NOMO-1 (cell line): ENCODE measurements around the gene ZBTB6.

Experiments
- DNase-seq, 2 experiments: peaks; one replicate each; lab custom pipeline; 2025; ENCODE audit not compliant: unreplicated experiment in 2 of 2; lab: John Stamatoyannopoulos, UW

Gene ZBTB6

GRCh38 chr9:122912964-122913673 is at the start of gene ZBTB6:
TSS of gene ZBTB6 (minus strand) at chr9:122913323. CDS start at chr9:122912072, 1,251 bp downstream.
- DNase-seq = peak; percentile 67 to 71

DNA sequence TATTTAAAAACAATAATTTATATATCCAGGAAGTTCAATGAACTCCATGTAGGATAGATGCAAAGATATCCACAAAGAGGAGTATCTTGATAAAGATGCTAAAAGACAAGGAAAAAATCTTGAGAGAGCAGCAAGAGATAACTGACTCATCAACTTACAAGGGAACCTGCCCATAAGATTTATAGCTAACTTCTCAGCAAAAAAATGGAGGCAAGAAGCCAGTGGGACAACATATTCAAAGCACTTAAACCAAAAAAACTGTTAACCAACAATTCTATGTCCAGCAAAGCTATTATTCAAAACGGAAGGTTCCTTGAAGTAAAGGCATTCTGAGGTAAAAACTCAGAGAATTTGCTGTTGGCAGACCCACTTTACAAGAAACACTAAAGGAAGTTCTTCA is 48.0 kb upstream of the ZBTB6 start:
- DNase-seq = no peak

DNA sequence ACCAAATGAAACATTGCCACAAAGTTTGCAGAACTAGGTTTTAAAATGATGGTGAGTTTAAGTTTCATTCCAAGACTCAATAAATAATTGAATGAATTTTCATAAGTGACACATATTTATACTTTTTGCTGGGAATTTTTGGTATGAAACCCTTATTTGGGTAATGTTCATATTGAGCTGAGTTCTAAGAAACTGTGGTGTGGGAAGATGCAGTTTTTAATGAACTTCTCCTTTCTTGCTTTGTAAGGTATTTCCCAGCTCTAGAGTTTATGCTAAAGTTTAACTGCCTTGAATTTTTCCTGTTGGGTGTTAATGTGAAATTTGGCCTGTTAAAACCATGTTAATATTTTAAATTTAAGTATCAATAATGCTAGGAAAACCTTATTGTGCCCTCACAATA is 42.8 kb upstream of the ZBTB6 start:
- DNase-seq = no peak

DNA sequence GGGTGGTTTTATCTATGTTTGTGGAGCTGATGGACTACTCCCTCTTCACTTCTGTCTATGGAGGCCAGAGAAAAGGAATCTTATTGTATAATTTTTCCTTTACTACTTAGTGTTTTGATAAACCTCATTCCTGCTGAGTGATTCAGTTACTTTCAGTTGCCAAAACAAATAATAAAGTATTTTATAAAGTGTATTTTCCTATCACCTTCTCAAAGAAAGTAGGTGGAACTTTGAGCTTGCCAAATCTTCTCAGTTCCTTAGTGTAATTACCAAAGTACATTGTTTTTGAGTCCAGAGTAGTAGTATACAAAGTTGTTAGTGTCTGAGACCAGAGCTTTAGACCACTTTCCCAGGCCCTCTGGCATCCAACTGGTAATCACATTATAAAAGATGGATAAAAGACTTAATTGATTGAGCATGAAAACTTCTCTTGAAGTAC is 41.1 kb upstream of the ZBTB6 start:
- no peak for DNase-seq

DNA sequence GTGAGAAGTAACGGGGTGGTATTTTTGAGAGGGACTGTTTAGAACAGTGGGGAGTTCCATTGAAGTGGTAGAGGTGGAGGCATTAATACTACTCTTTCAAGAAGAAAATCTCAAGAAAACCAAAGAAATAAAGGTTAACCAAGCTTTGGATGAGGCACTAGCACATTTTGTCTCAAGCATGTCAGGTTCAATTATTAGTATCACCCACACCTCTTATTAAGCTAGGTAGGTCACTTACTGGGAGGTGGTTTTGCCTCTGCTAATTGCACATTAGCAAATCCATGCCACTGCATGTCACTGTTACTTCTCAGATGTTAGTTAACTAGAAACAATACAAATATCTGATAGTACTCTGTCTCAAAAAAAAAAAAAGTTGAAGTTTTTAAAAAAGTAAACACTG is 37.9 kb upstream of the ZBTB6 start:
- no peak for DNase-seq

DNA sequence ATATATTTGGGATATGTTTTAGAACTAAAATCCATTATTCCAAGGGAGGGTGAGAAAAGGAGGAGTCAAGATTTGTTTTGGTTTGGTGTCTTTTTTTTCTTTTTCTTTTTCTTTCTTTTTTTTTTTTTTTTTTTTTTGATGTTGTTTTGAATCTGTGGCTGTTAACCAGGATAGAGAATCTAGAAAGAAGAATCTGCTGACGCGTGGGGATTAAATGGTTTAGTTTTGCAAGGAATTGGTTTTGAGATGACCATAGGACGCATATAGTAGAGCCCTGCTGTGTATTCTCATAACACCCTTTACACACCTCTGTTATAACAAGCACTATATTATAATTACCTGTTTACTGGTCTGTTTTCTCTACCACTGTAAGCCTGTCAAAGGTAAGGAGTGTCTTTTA is 37.1 kb upstream of the ZBTB6 start:
- no peak for DNase-seq

DNA sequence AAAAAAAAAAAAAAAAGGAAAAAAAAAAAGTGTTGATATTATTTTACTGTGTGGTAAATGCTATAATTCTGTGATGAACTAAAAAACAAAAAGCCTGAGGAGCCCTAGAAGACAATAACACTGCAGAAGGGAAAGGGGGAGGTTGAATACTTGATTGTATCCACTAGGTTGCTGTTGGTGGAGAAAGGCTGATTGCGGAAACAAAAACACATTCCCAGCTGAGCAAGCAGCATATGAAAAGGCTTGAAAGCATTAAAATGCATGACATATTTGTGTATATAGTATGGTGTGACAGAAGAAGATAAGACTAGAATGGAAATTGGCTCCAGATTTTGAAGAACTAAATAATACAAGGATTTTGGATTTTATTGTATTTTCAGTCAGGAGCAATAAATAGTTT is 36.6 kb upstream of the ZBTB6 start:
- no peak for DNase-seq

GRCh38 chr9:122948313-122948712 is 35.2 kb upstream of the ZBTB6 start:
- DNase-seq = no peak

- no peak for DNase-seq
Observed at GRCh38 chr9:122946461-122947005, 33.4 kb upstream of the ZBTB6 start.

DNA sequence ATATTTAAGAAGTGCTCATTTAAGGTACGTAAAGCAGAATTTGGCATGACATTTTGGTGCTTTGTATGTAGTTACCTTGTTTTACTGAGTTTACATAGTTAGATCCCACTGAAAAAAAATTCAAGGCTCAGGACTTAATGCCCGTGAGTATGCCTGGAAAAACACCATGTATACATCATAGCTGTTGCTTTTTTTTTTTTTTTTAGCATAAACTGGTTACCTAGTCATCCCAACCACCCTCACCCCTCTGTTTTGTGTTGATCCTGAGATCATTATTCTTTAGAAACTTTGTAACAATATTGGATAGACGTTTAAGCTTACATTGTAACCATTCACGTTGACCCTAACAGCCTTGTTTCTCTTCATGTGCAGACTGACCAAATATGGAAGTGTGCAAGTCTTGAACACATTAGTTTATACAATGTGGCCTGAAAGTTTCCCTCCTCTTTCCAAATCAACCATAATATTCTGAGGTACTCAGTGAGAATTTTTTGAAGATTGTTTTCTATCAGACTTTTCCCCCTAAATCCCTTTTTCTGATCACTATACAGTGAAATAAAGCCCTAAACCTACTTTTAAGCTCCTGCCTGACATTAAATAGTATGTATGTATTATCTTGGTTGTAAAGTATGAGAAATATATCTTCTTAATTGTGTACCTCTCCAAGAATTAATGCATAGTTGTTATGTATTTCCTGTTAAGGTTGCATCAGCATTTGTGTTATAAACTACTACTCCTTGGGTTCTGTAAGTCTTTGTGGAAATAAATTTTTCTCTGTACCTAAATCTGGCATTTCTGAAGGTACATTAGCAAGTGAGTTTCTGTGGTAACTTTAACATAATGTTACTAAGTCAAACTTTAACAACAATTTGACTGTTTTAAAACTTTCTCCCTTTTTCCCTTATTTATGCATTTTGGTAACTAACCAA is 32.1 kb upstream of the ZBTB6 start:
- DNase-seq = no peak

GRCh38 chr9:122941582-122942234 is 28.6 kb upstream of the ZBTB6 start:
- DNase-seq = no peak

GRCh38 chr9:122940749-122941581 is 27.8 kb upstream of the ZBTB6 start, which contains the start of gene RABGAP1:
TSS of gene RABGAP1 (plus strand) at chr9:122941020. CDS start at chr9:122957060, 16,040 bp downstream.
- DNase-seq = peak; percentile 90 to 95

GRCh38 chr9:122940454-122940748 is 27.3 kb upstream of the ZBTB6 start:
- DNase-seq = no peak

DNA sequence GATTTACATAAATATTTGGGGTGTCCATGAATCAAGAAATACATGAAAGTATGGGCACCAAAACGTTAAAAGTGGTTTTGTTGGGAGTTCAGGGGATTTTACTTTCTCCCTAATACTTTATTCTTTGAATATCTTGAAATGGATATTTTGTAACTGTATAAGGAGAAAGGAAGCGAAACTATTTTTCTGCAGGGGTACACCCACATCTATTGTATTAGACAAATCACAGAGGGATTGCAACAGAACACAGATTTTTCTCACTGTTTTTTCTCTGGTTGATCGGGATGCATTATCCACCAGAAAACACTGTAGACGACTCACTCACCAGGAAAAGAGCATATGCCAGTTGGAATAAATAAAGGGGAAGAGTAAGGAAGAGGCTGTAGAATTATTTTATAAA is 26.5 kb upstream of the ZBTB6 start:
- DNase-seq = peak in 1 of 2 experiments; percentile 40

- DNase-seq = no peak
Observed at GRCh38 chr9:122936883-122937282, 23.8 kb upstream of the ZBTB6 start.

DNA sequence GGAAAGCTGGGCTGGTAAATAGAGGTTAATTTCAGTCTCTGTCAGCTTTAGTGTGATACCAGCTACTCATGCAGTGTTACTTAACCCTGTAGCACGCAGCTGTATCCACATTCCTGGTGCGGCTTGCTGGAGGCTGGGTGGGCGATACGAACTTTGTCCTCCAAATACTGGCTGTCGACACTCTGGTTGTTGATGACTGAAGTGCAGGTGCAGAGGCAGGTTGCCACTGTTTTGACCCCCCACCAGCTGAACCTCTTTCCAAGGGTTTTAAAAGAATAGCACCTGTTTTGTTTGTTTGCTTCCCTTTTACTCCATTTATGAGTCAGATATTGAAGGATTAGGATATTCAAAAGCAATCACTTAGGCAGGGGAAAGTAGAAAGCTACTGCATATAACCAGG is 23.3 kb upstream of the ZBTB6 start:
- DNase-seq = no peak

DNA sequence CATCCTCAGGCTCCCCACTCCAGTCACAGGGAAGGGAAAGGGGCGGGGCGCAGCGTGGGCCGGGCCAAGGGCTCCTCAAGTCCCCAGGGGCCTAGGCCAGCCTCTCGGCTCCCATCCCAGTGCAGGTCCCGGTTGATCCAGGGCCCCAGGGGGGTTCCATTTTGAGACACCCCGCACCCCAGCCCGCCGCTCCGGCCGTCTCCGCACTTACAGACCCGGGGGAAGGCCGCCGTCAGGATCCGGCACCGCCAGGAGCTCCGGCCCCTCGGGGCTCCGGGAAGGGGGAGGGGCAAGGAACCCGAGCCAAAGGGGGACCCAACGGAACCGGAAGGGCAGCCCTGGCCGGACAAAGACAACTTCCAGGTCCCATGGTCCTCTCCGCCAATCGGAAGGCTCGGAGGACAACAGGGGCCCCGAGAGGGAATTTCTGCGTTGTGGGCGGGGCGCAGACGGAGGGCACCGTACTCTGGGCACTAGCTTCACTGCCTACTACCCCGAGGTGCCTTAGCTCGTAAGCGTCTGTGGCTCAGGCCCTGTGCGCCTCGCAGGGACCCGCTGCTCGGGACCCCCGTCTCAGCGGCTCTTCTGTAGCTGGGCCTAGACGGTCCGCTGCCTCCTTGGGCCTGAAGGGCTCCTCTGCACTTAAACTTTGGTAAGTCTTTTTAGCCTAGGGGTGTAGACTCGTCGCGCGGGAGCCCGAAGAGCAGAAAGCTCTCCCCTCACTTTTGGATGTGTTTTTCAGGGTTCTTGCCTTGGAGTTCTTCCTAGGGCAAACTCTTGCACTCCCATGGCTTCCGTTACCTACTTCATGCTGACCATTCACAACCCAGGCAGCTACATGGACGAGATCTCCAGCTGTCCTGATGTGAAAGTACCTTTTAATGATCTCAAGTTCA is 18.4 kb upstream of the ZBTB6 start, which contains the start of gene ZBTB26:
Gene ZBTB26, minus strand, starts transcription at position 287 of the 896 bp plus-strand sequence. CDS start 11,578 bp downstream, outside the sequence.
- peak; percentile 88 to 90 for DNase-seq

- DNase-seq = peak; percentile 23 to 40
Observed at GRCh38 chr9:122930541-122931225, 17.6 kb upstream of the ZBTB6 start.
